Sigmoid colon (tissue), 7 donors: Measurements from ENCODE around the gene C19orf53. TPM values are rescaled to one million over a fixed set of nuclear protein-coding genes. Genes with fewer than 3 reads are reported as not detected.

Experiments used
- DNase-seq: peaks from one replicate; pipeline ENCODE4 v3.0.0-alpha.2; 2019
- H3K27ac ChIP-seq, 4 donors: fragments of 200-600 bp; sonication (generic); one replicate each; pipeline ENCODE4 v1.5.1; 2016 to 2019; ENCODE audit warnings: mild to moderate bottlenecking in 1 of 4
- H3K27me3 ChIP-seq, 3 donors: fragments of 200-600 bp; sonication (generic); one replicate each; pipeline ENCODE4 v1.5.1; 2019; ENCODE audit warnings: mild to moderate bottlenecking in 1 of 3
- H3K36me3 ChIP-seq, 4 donors: fragments of 200-600 bp; sonication (generic); one replicate each; pipeline ENCODE4 v1.5.1; 2016 to 2019
- H3K4me1 ChIP-seq, 4 donors: fragments of 200-600 bp; sonication (generic); one replicate each; pipeline ENCODE4 v1.5.1; 2017 to 2019
- H3K4me3 ChIP-seq, 4 donors: fragments of 200-600 bp; sonication (generic); one replicate each; pipeline ENCODE4 v1.5.1; 2017 to 2019; ENCODE audit warnings: mild to moderate bottlenecking in 2 of 4, moderate library complexity in 1 of 4
- H3K9me3 ChIP-seq, 4 donors: fragments of 200-600 bp in 3 of 4; sonication (generic) in 3 of 4; one replicate each; pipeline versions ENCODE4 v1.5.1 to v1.6.1; 2013 to 2019
- CTCF ChIP-seq, 4 experiments: fragments of 450-650 bp in 3 of 4; fragments of 200-600 bp in 1 of 4; IDR thresholded peaks; one replicate each; pipeline ENCODE4 v1.5.1; 2016 to 2019; ENCODE audit warnings: antibody characterized with exemption in 4 of 4, mild to moderate bottlenecking in 3 of 4, moderate library complexity in 2 of 4
- EP300 ChIP-seq, 4 donors: sonication (generic); formaldehyde crosslinking; IDR thresholded peaks; one replicate each; pipeline ENCODE4 v1.6.1; 2017; ENCODE audit warnings: antibody characterized with exemption in 4 of 4
- POLR2A ChIP-seq, 2 donors: fragments of 450-650 bp; IDR thresholded peaks; one replicate each; pipeline ENCODE4 v1.6.1; 2016; ENCODE audit warnings: antibody characterized with exemption in 2 of 2, mild to moderate bottlenecking in 2 of 2, moderate library complexity in 2 of 2
- POLR2AphosphoS5 ChIP-seq, 4 donors: sonication (generic); formaldehyde crosslinking; IDR thresholded peaks; one replicate each; pipeline ENCODE4 v1.6.1; 2017; ENCODE audit warnings: antibody characterized with exemption in 4 of 4
- WGBS, 2 donors: extraction: QIAGEN DNeasy Blood & Tissue Kit; methylation state at CpG; one replicate each; pipeline ENCODE4 v1.1.7; 2013; 5-methylcytosine and 5-hydroxymethylcytosine counted together
- intact Hi-C: fragments of 100-400 bp; cut with DNase I; formaldehyde crosslinking; loops from one replicate; pipeline ENCODE4 v1.15.1; 2023
- polyA plus RNA-seq, 3 donors: library from polyadenylated mRNA; stranded (reverse); fragments of 200-250 nt; gene quantifications; one replicate each; pipeline ENCODE4 v1.2.3, GENCODE V29; 2013
- total RNA-seq, 4 donors: library from RNA; depleted of rRNA; stranded (reverse); fragments of >200 nt; gene quantifications; one replicate each; pipeline ENCODE4 v1.1.0, GENCODE V29; 2016
- donor health status: healthy with polysubstance abuse.
- donor health status: Bipolar disorder and iron deficiency.
- donor health status: healthy.

C19orf53 gene
- total and polyA plus RNA-seq, 7 donors: 105 to 229 (median 139) TPM

GRCh38 chr19:13742756-13743155 lies 31.5 kb upstream of the C19orf53 start:
- no peak for DNase-seq
- Histone ChIP-seq H3K27me3 (no peaks in the 10 kb centered on the region), H3K4me3 (no peak overlapping the region), H3K36me3 (no peaks in the 10 kb centered on the region), H3K9me3 (no peaks in the 10 kb centered on the region), H3K4me1 (no peaks in the 10 kb centered on the region), H3K27ac (no peak overlapping the region)
- intact Hi-C loops: no loop called here
- TF ChIP-seq POLR2A (IDR thresholded peaks at IDR 0.05) (no peak), POLR2AphosphoS5 (IDR thresholded peaks at IDR 0.05) (no peak), EP300 (IDR thresholded peaks at IDR 0.05) (no peak), CTCF (IDR thresholded peaks at IDR 0.05) (no peak)
- WGBS, 2 donors: 93 to 97% methylated on average over 1 of the region's 1 CpG

- Histone ChIP-seq H3K9me3 (no peaks in the 10 kb centered on the region), H3K27me3 (no peaks in the 10 kb centered on the region), H3K36me3 (no peaks in the 10 kb centered on the region), H3K4me1 (peaks cover 0 to 12% (median 11%) of the 10 kb centered on the region in 4 donors), H3K4me3 (no peak overlapping the region), H3K27ac (no peak overlapping the region)
- no peak for TF ChIP-seq CTCF (IDR thresholded peaks at IDR 0.05)
- TF ChIP-seq EP300 (IDR thresholded peaks at IDR 0.05): no peak
- TF ChIP-seq POLR2AphosphoS5 (IDR thresholded peaks at IDR 0.05): no peak
- TF ChIP-seq POLR2A (IDR thresholded peaks at IDR 0.05): no peak
- intact Hi-C loops: no loop called here
- DNase-seq: no peak
Measured at GRCh38 chr19:13744174-13744573, 30.1 kb upstream of the C19orf53 start.

GRCh38 chr19:13747098-13747453 lies 27.2 kb upstream of the C19orf53 start:
- Histone ChIP-seq H3K4me3 (peak overlapping the region; percentile 72 to 93 (median 87)), H3K4me1 (peaks cover 0 to 17% (median 13%) of the 10 kb centered on the region in 4 donors), H3K36me3 (peaks cover 0 to 12% (median 5%) of the 10 kb centered on the region in 4 donors), H3K27ac (peak overlapping the region; percentile 87 to 92 (median 90)), H3K27me3 (no peaks in the 10 kb centered on the region), H3K9me3 (no peaks in the 10 kb centered on the region)
- intact Hi-C loops: loop anchor here (1.0 to 2.0 kb wide), 2 partner anchors 16 to 48 kb away; partner anchors contain the start of gene ZSWIM4
- DNase-seq: no peak
- no peak for TF ChIP-seq CTCF (IDR thresholded peaks at IDR 0.05)
- TF ChIP-seq POLR2A (IDR thresholded peaks at IDR 0.05): no peak
- TF ChIP-seq EP300 (IDR thresholded peaks at IDR 0.05): no peak
- TF ChIP-seq POLR2AphosphoS5 (IDR thresholded peaks at IDR 0.05): no peak
- 84 to 91% methylated on average over 8 of the region's 8 CpGs for WGBS, 2 donors

- TF ChIP-seq CTCF (IDR thresholded peaks at IDR 0.05) (no peak), POLR2A (IDR thresholded peaks at IDR 0.05) (no peak), EP300 (IDR thresholded peaks at IDR 0.05) (no peak), POLR2AphosphoS5 (IDR thresholded peaks at IDR 0.05) (no peak)
- 1 to 2% methylated on average over 25 of the region's 25 CpGs for WGBS, 2 donors
Measured at GRCh38 chr19:13748169-13748828, 26.0 kb upstream of the C19orf53 start.

More at GRCh38 chr19:13748169-13748828, 26.0 kb upstream of the C19orf53 start:
- no peak for DNase-seq
- Histone ChIP-seq H3K9me3 (no peaks in the 10 kb centered on the region), H3K27ac (peak overlapping the region; percentile 87 to 92 (median 90)), H3K36me3 (peaks cover 7 to 24% (median 14%) of the 10 kb centered on the region in 4 donors), H3K4me3 (peak overlapping the region; percentile 72 to 93 (median 87)), H3K4me1 (peaks cover 0 to 17% (median 13%) of the 10 kb centered on the region in 4 donors), H3K27me3 (no peaks in the 10 kb centered on the region)
- intact Hi-C loops: no loop called here
